Panc1 (cell line): ENCODE results near the gene IL1A.

Source experiments
- POLR2AphosphoS5 ChIP-seq: IDR thresholded peaks from 2 replicates; pipeline ENCODE4 v1.6.1; 2012; ENCODE audit warnings: mild to moderate bottlenecking, low read depth, low read length, moderate library complexity
- TCF7L2 ChIP-seq: IDR thresholded peaks from 2 replicates; pipeline ENCODE4 v1.6.1; 2011; ENCODE audit warnings: mild to moderate bottlenecking, low read depth, low read length, inconsistent platforms
- TF ChIP-seq, protein P1 (sequence below): fragments of 450-650 bp; IDR thresholded peaks from 2 replicates; pipeline ENCODE4 v1.5.1; 2017; ENCODE audit warnings: mild to moderate bottlenecking
- TF ChIP-seq, protein P2 (sequence below), 2 experiments: IDR thresholded peaks; 2 replicates each; pipeline ENCODE4 v1.6.1; 2011 to 2012; ENCODE audit warnings: low read depth in 2 of 2, control low read depth in 1 of 2, low read length in 1 of 2, mild to moderate bottlenecking in 1 of 2, moderate library complexity in 1 of 2; ENCODE audit not compliant: insufficient read depth in 1 of 2

DNA sequence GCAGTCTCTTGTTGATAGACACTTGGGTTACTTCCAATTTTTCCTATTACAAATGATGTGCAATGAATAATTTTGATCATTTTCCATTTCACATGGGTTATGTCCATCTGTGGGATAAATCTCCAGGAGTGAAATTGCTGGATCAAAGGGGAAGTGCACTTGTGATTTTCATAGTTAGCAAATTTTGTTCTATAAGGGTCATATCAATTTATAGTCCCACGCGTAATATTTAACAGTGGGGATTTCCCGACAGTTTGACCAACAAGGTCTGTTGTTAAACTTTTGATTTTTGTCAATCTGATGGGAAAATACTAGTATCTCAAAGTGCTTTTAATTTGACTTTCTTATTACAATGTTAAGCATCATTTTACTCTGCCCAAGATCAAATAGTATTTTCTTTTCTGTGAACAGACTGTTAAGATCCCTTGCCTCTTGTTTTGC is 44.0 kb upstream of the IL1A start:
- TF ChIP-seq, protein P1, sequence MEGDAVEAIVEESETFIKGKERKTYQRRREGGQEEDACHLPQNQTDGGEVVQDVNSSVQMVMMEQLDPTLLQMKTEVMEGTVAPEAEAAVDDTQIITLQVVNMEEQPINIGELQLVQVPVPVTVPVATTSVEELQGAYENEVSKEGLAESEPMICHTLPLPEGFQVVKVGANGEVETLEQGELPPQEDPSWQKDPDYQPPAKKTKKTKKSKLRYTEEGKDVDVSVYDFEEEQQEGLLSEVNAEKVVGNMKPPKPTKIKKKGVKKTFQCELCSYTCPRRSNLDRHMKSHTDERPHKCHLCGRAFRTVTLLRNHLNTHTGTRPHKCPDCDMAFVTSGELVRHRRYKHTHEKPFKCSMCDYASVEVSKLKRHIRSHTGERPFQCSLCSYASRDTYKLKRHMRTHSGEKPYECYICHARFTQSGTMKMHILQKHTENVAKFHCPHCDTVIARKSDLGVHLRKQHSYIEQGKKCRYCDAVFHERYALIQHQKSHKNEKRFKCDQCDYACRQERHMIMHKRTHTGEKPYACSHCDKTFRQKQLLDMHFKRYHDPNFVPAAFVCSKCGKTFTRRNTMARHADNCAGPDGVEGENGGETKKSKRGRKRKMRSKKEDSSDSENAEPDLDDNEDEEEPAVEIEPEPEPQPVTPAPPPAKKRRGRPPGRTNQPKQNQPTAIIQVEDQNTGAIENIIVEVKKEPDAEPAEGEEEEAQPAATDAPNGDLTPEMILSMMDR, result no peak
- no peak for TF ChIP-seq POLR2AphosphoS5
- TF ChIP-seq, protein P2, sequence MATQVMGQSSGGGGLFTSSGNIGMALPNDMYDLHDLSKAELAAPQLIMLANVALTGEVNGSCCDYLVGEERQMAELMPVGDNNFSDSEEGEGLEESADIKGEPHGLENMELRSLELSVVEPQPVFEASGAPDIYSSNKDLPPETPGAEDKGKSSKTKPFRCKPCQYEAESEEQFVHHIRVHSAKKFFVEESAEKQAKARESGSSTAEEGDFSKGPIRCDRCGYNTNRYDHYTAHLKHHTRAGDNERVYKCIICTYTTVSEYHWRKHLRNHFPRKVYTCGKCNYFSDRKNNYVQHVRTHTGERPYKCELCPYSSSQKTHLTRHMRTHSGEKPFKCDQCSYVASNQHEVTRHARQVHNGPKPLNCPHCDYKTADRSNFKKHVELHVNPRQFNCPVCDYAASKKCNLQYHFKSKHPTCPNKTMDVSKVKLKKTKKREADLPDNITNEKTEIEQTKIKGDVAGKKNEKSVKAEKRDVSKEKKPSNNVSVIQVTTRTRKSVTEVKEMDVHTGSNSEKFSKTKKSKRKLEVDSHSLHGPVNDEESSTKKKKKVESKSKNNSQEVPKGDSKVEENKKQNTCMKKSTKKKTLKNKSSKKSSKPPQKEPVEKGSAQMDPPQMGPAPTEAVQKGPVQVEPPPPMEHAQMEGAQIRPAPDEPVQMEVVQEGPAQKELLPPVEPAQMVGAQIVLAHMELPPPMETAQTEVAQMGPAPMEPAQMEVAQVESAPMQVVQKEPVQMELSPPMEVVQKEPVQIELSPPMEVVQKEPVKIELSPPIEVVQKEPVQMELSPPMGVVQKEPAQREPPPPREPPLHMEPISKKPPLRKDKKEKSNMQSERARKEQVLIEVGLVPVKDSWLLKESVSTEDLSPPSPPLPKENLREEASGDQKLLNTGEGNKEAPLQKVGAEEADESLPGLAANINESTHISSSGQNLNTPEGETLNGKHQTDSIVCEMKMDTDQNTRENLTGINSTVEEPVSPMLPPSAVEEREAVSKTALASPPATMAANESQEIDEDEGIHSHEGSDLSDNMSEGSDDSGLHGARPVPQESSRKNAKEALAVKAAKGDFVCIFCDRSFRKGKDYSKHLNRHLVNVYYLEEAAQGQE (IDR thresholded peaks at IDR 0.05; ENCODE audit: insufficient read depth in 1 of 2, low read depth in 2 of 2, low read length in 1 of 2), result no peak
- no peak for TF ChIP-seq TCF7L2
